Measurements from ENCODE around the gene SCGB1D1.

DNA sequence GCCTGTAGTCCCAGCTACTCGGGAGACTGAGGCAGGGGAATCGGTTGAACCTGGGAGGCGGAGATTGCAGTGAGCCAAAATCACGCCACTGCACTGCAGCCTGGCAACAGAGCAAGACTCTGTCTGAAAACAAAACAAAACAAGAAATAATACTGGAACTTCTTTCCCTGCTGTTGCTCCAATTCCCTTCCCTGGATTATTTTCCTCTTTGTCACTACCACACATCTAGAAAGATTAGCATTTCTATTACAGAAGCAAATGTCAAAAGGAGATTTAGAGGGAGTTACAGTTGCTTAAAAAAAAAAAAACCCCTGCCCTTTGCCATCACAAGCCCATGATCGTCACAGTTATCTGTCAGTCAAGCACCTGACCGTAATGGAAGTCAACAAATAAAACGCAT is 17.7 kb upstream of the SCGB1D1 start:
- TF ChIP-seq CTCF (IDR thresholded peaks at IDR 0.05; ENCODE audit: poor library complexity, severe bottlenecking) (no peak), MXI1 (conservative IDR thresholded peaks at IDR 0.05; ENCODE audit: poor library complexity, severe bottlenecking) (no peak), RAD21 (conservative IDR thresholded peaks at IDR 0.05) (no peak), EZH2 (IDR thresholded peaks at IDR 0.05; ENCODE audit: borderline replicate concordance, insufficient read depth, low read length, poor library complexity, severe bottlenecking) (no peak), POLR2AphosphoS5 (IDR thresholded peaks at IDR 0.05) (no peak), EP300 (conservative IDR thresholded peaks at IDR 0.05; ENCODE audit: poor library complexity, severe bottlenecking) (no peak), TAF1 (IDR thresholded peaks at IDR 0.05; ENCODE audit: low read depth) (no peak), SMC3 (conservative IDR thresholded peaks at IDR 0.05; ENCODE audit: poor library complexity) (no peak)
- TF ChIP-seq, protein P1, sequence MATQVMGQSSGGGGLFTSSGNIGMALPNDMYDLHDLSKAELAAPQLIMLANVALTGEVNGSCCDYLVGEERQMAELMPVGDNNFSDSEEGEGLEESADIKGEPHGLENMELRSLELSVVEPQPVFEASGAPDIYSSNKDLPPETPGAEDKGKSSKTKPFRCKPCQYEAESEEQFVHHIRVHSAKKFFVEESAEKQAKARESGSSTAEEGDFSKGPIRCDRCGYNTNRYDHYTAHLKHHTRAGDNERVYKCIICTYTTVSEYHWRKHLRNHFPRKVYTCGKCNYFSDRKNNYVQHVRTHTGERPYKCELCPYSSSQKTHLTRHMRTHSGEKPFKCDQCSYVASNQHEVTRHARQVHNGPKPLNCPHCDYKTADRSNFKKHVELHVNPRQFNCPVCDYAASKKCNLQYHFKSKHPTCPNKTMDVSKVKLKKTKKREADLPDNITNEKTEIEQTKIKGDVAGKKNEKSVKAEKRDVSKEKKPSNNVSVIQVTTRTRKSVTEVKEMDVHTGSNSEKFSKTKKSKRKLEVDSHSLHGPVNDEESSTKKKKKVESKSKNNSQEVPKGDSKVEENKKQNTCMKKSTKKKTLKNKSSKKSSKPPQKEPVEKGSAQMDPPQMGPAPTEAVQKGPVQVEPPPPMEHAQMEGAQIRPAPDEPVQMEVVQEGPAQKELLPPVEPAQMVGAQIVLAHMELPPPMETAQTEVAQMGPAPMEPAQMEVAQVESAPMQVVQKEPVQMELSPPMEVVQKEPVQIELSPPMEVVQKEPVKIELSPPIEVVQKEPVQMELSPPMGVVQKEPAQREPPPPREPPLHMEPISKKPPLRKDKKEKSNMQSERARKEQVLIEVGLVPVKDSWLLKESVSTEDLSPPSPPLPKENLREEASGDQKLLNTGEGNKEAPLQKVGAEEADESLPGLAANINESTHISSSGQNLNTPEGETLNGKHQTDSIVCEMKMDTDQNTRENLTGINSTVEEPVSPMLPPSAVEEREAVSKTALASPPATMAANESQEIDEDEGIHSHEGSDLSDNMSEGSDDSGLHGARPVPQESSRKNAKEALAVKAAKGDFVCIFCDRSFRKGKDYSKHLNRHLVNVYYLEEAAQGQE (IDR thresholded peaks at IDR 0.05; ENCODE audit: borderline replicate concordance), result no peak

Data from neural cell (in vitro differentiated cells).